Rectal smooth muscle tissue (tissue), 1 donor: ENCODE results near the gene FKBP7.
"Not testable (repeated sequence)": the region's sequence is repeated elsewhere in the genome, so short reads cannot be mapped to it uniquely, and the experiment has no call there.

Source experiments
- H3K27ac ChIP-seq: one replicate; pipeline ENCODE4 v1.7.0; 2013; ENCODE audit warnings: low read depth, low read length, inconsistent platforms
- H3K27me3 ChIP-seq: one replicate; pipeline ENCODE4 v1.7.0; 2013; ENCODE audit warnings: low read length; ENCODE audit not compliant: control insufficient read depth, insufficient read depth
- H3K36me3 ChIP-seq: one replicate; pipeline ENCODE4 v1.7.0; 2013; ENCODE audit warnings: low read length; ENCODE audit not compliant: control insufficient read depth, insufficient read depth
- H3K4me1 ChIP-seq: one replicate; pipeline ENCODE4 v1.7.0; 2013; ENCODE audit warnings: low read length; ENCODE audit not compliant: control insufficient read depth, insufficient read depth
- H3K4me3 ChIP-seq: one replicate; pipeline ENCODE4 v1.7.0; 2013; ENCODE audit warnings: low read length
- H3K9ac ChIP-seq: one replicate; pipeline ENCODE4 v1.7.0; 2013; ENCODE audit warnings: low read length

FKBP7 gene

DNA sequence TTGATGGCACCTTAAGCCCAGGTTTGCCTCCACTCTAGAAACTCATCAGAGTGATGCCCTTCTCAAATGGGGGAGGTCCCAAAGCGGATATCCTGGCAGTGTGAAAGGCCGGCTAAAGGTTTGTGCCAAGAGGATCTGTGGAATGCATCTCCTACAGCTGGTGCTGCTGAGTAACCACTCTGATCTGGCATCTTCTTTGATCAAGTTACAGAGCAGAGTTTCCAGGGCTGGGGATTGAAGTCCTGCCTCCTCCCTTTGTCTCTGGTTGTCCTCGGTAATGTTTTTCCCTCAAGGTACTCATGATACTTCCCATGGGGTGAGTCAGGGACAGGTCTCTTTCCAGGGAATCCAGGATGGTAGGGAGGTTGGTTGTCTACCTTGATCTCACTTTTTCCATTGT lies 52.0 kb downstream of the FKBP7 start:
- peaks cover 3% of the 10 kb centered on the region for H3K36me3 ChIP-seq
- no peak overlapping the region for H3K9ac ChIP-seq
- H3K27ac ChIP-seq: no peak overlapping the region
- no peaks in the 10 kb centered on the region for H3K27me3 ChIP-seq
- H3K4me3 ChIP-seq: no peak overlapping the region
- H3K4me1 ChIP-seq: no peaks in the 10 kb centered on the region

DNA sequence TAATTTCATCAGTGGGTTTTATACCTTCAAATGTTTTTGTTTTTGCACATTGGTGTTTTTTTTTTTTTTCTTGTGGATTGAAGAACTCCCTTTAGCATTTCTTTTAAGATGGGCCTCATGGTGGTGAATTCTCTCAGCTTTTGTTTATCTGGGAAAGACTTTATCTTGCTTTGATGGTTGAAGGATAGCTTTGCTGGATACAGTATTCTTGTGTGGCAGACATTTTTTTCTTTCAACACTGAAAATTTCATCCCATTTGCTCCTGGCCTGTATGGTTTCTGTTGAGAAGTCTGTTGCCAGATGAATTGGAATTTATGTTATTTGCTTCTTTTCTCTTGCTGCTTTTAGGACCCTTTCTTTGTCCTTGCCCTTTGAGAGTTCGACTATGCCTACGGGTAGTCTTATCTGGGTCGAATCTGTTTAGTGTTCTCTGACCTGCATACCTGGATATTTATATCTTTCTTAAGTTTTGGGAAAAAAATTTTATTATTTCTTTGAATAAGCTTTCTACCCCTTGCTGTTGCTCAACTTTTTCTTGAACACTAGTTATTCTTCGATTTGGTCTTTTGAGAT lies 53.1 kb downstream of the FKBP7 start:
- no peak overlapping the region for H3K4me3 ChIP-seq
- no peak overlapping the region for H3K27ac ChIP-seq
- H3K36me3 ChIP-seq: peaks cover 3% of the 10 kb centered on the region
- no peaks in the 10 kb centered on the region for H3K4me1 ChIP-seq
- H3K9ac ChIP-seq: no peak overlapping the region
- H3K27me3 ChIP-seq: no peaks in the 10 kb centered on the region

DNA sequence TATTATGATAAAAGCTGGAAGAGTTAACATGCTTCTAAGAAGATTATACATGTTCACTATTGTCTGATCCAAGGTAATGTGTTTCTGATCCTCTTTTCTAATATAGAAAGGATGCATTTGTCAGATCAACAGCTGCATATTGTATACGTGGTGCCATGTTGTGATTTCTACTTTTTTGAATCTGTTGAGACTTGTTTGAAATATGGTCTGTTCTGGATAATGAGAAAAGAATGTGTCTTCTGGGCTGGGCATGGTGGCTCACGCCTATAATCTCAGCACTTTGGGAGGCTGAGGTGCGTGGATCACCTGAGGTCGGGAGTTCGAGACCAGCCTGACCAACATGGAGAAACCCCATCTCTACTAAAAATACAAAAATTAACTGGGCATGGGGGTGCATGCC lies 54.7 kb downstream of the FKBP7 start:
- not testable (repeated sequence) for H3K27me3 ChIP-seq, H3K36me3 ChIP-seq, H3K4me3 ChIP-seq, H3K27ac ChIP-seq, H3K4me1 ChIP-seq, H3K9ac ChIP-seq

DNA sequence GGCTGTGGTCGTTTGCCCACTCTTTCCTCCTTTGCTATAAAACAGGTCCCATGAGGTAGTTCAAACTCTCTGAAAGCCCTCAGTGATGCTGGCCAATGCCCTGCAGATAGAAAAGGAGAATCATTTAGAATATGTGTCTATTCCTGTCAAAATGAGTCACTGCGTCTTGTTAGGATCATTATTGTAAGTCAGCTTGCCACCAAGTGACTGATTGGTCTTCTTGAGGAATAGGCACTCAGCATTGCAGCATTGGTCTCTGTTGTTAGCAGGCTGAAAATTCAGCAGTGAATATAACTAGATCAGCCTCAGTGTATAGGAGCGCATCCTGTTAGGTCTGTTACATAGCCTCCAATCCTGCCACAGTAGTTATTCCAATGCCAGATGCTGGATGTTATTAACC lies 56.3 kb downstream of the FKBP7 start:
- no peaks in the 10 kb centered on the region for H3K27me3 ChIP-seq
- no peak overlapping the region for H3K4me3 ChIP-seq
- no peaks in the 10 kb centered on the region for H3K4me1 ChIP-seq
- no peak overlapping the region for H3K27ac ChIP-seq
- no peak overlapping the region for H3K9ac ChIP-seq
- H3K36me3 ChIP-seq: peaks cover 3% of the 10 kb centered on the region

DNA sequence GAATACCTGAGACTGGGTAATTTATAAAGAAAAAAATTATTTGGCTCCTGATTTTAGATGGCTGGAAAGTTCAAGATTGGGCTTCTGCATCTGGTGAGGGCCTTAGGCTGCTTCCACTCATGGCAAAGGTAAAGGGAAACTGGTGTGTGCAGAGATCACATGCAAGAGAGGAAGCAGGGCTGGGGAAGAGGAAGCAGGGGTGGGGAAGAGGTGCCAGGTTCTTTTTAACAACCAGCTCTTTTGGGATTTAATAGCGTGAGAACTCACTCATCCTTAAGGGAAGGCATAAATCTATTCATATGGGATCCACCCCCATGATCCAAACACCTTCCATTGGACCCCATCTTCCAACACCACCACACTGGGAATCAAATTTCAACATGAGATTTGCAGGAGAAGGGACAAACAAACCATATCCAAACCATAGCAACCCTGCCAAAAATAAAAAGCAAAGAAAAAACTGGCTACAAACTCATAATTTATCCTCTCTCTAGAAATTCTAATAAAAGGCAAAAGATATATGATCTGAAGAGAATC lies 57.9 kb downstream of the FKBP7 start:
- Histone ChIP-seq H3K27me3 (no peaks in the 10 kb centered on the region), H3K4me3 (no peak overlapping the region), H3K9ac (no peak overlapping the region), H3K27ac (no peak overlapping the region), H3K4me1 (no peaks in the 10 kb centered on the region), H3K36me3 (no peaks in the 10 kb centered on the region)

DNA sequence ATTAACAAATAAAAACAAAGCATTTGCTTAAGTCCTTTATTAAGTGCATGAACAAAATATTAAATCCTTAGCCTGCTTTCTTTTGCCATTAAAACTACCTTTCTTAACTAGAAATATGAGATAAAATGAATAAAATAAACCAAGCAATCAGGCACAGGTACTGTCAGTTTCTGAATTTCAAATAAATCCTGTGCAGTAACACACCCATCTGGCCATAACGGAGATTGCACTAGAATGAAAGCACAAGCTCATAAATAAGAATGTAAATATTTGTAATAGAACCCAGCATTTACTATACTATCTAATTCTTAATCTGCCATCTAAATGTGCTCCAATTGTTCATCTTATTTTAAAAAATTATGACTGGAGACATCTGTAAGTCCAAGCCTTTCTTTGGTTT lies 59.3 kb downstream of the FKBP7 start:
- H3K9ac ChIP-seq: no peak overlapping the region
- no peak overlapping the region for H3K4me3 ChIP-seq
- no peak overlapping the region for H3K27ac ChIP-seq
- no peaks in the 10 kb centered on the region for H3K27me3 ChIP-seq
- no peaks in the 10 kb centered on the region for H3K36me3 ChIP-seq
- no peaks in the 10 kb centered on the region for H3K4me1 ChIP-seq

DNA sequence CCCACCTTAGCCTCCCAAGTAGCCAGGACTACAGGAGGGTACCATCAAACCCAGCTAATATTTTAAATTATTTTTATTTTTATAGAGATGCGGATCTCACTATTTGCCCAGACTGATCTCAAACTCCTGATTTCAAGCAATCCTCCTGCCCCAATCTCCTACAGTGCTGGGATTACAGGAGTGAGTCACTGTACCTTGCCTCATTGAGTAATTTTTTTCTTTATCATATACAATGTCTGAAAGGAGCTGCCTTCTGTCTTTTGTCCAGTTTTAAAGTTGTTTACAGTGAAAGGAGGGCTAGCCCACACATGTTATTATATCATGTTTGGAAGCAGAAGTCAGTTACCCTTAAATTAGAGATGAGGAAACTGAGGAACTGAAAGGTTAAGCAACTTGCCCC lies 60.0 kb downstream of the FKBP7 start:
- H3K9ac ChIP-seq: no peak overlapping the region
- H3K4me1 ChIP-seq: no peaks in the 10 kb centered on the region
- no peaks in the 10 kb centered on the region for H3K36me3 ChIP-seq
- H3K27ac ChIP-seq: no peak overlapping the region
- H3K4me3 ChIP-seq: no peak overlapping the region
- H3K27me3 ChIP-seq: no peaks in the 10 kb centered on the region

DNA sequence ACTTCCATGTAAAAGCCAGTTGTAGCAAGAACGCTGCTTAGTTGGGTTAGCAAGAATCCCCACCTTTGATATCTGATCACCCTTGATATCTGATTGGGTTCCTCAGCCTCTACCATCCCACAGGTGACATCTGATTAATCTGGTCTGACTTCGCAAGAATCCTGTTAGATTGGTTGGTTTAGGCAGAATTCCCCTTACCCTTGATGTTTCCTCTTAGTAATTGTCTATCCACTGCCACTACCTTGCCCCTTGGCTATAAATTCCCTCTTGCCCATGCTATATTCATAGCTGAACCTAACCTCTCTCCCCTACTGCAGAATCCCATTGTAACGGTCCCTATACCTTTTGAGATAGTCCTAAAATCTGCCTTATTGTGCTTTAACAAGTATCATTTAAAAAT lies 60.5 kb downstream of the FKBP7 start:
- no peak overlapping the region for H3K27ac ChIP-seq
- no peaks in the 10 kb centered on the region for H3K27me3 ChIP-seq
- H3K36me3 ChIP-seq: no peaks in the 10 kb centered on the region
- H3K4me3 ChIP-seq: no peak overlapping the region
- no peaks in the 10 kb centered on the region for H3K4me1 ChIP-seq
- H3K9ac ChIP-seq: no peak overlapping the region

DNA sequence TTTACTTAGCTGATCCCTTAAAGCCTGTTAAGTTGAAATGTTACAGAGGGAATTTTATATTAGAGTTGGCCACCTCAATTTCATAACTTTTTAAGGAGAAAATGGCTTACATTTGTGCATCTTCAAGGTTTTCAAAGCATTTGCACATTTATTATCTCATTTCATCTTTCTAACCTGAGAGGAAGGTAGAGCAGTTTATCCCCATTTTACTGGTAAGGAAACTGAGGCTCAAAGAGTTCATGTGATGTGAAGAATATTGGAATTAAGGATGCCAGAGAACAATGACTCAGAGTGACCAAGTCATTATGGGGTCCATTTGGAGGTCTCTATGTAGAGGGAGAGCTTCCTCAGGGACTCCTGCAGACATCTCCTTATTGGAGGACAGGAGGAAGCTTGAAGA lies 62.4 kb downstream of the FKBP7 start:
- no peak overlapping the region for H3K9ac ChIP-seq
- no peaks in the 10 kb centered on the region for H3K4me1 ChIP-seq
- H3K27me3 ChIP-seq: no peaks in the 10 kb centered on the region
- no peaks in the 10 kb centered on the region for H3K36me3 ChIP-seq
- no peak overlapping the region for H3K4me3 ChIP-seq
- no peak overlapping the region for H3K27ac ChIP-seq

DNA sequence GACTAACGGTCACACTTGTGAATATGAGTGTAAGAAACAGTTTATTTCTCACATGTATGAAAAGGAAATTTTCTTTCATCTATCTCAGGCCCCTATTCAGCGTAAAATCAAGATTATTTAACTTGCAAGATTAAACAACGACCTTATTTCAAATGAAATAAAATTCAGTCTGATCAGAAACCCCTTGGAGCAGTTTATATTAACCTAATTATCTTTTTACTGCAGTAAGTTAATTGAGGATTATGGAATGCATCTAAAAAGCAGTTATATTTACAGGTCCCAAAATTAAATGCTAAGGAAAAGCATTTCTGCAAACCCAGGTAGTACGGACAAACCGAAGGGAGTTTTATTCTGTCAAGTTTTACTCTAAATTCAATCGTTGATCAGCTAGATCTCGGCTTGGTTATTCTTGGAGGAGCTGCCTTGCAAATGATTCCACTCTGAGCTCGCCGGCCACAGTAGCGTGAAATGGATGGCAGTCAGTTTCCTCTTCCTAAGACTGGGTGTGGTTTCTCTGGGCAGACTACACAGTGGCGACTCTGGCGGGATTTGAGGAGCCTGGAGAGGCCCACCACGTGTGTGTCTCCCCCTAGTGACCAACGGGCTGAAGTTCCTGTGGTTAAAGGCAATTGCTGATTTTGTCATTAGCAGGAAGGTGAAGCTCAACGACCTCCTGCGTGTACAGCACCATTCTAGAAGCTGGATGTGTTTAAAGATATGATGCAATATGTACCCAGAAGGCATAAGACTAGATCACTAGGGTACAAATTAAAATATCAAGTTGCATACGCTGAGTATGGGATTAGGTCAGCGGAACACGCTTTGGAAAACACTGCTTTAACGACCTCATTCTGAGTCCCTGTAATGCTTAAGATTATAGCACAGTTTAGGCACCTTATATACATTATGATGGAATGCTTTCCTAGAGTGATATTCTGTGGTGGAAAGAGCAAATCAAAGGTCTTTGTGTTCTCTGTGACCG lies 63.8 kb downstream of the FKBP7 start:
- Histone ChIP-seq H3K27ac (peak overlapping the region; percentile 91), H3K27me3 (no peaks in the 10 kb centered on the region), H3K4me1 (no peaks in the 10 kb centered on the region), H3K4me3 (peak overlapping the region; percentile 72), H3K9ac (no peak overlapping the region), H3K36me3 (no peaks in the 10 kb centered on the region)
